WTC11 (cell line): ENCODE results near the gene MICAL3. TPM values are rescaled to one million over a fixed set of nuclear protein-coding genes. Genes with fewer than 3 reads are reported as not detected.
A peak's percentile ranks its signal among the peaks of the same experiment; 100 is the strongest.

ENCODE experiments used
- ATAC-seq: fragments of 200-7000 bp; cut with Tn5 transposase; 2 replicates; pipeline ENCODE4 v1.10.0; 2021; ENCODE audit warnings: mild to moderate bottlenecking, moderate library complexity
- CTCF ChIA-PET: fragments of 300-600 bp; sonication (Branson Sonifier 250); formaldehyde crosslinking; loops from one replicate; lab custom pipeline; 2021; ENCODE audit warnings: antibody characterized with exemption; lab: Charles Lee
- POLR2A ChIA-PET: fragments of 350-600 bp; sonication (Branson Sonifier 250); formaldehyde crosslinking; loops from one replicate; lab custom pipeline; 2021; ENCODE audit warnings: antibody characterized with exemption; lab: Charles Lee
- DNase-seq: peaks from one replicate; pipeline ENCODE4 v3.0.0; 2021; ENCODE audit warnings: low spot score
- H3K27ac Mint-ChIP-seq: 2 replicates; pipeline ENCODE4 v1.8.0; 2021; ENCODE audit warnings: mixed read lengths
- H3K27me3 Mint-ChIP-seq: 2 replicates; pipeline ENCODE4 v1.8.0; 2021; ENCODE audit warnings: low read depth, mild to moderate bottlenecking, moderate library complexity, mixed read lengths
- H3K36me3 Mint-ChIP-seq: 2 replicates; pipeline ENCODE4 v1.8.0; 2021; ENCODE audit warnings: mixed read lengths
- H3K4me1 Mint-ChIP-seq: 2 replicates; pipeline ENCODE4 v1.8.0; 2022; ENCODE audit warnings: mixed read lengths
- H3K4me3 Mint-ChIP-seq: 2 replicates; pipeline ENCODE4 v1.8.0; 2021; ENCODE audit warnings: mild to moderate bottlenecking, moderate library complexity, mixed read lengths
- H3K9me3 Mint-ChIP-seq: 2 replicates; pipeline ENCODE4 v1.8.0; 2021; ENCODE audit warnings: mixed read lengths
- ATF1 ChIP-seq: sonication (generic); formaldehyde crosslinking; IDR thresholded peaks from 2 replicates; pipeline ENCODE4 v1.8.1; 2023; ENCODE audit warnings: mild to moderate bottlenecking, moderate library complexity, missing genetic modification reagents
- FOXK1 ChIP-seq: sonication (generic); formaldehyde crosslinking; IDR thresholded peaks from 2 replicates; pipeline ENCODE4 v1.8.0; 2022; ENCODE audit warnings: mild to moderate bottlenecking, moderate library complexity, missing genetic modification reagents
- GABPB1 ChIP-seq: sonication (generic); formaldehyde crosslinking; IDR thresholded peaks from 2 replicates; pipeline ENCODE4 v1.8.1; 2023; ENCODE audit warnings: mild to moderate bottlenecking, missing genetic modification reagents
- GRHL2 ChIP-seq: fragments of 250-450 bp; sonication (Bioruptor Pico); IDR thresholded peaks from 2 replicates; pipeline ENCODE4 v1.8.0; 2022; ENCODE audit warnings: mild to moderate bottlenecking, moderate library complexity; ENCODE audit not compliant: insufficient replicate concordance, severe bottlenecking
- NFYB ChIP-seq: sonication (generic); formaldehyde crosslinking; conservative IDR thresholded peaks from 2 replicates; pipeline ENCODE4 v1.8.0; 2022; ENCODE audit warnings: low read depth, missing genetic modification reagents
- RELA ChIP-seq: sonication (generic); formaldehyde crosslinking; IDR thresholded peaks from 2 replicates; pipeline ENCODE4 v1.8.1; 2022; ENCODE audit warnings: missing genetic modification reagents, mild to moderate bottlenecking, borderline replicate concordance
- TP53 ChIP-seq: sonication (generic); formaldehyde crosslinking; IDR thresholded peaks from 2 replicates; pipeline ENCODE4 v1.8.1; 2023; ENCODE audit warnings: mild to moderate bottlenecking, missing genetic modification reagents
- ZNF232 ChIP-seq: sonication (generic); formaldehyde crosslinking; IDR thresholded peaks from 2 replicates; pipeline ENCODE4 v1.8.0; 2022; ENCODE audit warnings: mild to moderate bottlenecking, missing genetic modification reagents
- total RNA-seq: library from RNA; stranded (reverse); gene quantifications from 3 replicates; pipeline ENCODE4 v1.2.3, GENCODE V29; 2021
- TF ChIP-seq, protein P1 (sequence below): sonication (generic); formaldehyde crosslinking; IDR thresholded peaks from 2 replicates; pipeline ENCODE4 v1.8.0; 2022; ENCODE audit warnings: mild to moderate bottlenecking, missing genetic modification reagents
- TF ChIP-seq, protein P2 (sequence below): fragments of 250-450 bp; sonication (Bioruptor Pico); IDR thresholded peaks from 2 replicates; pipeline ENCODE4 v1.9.0; 2021; ENCODE audit warnings: mild to moderate bottlenecking
- TF ChIP-seq, protein P3 (sequence below): sonication (generic); formaldehyde crosslinking; IDR thresholded peaks from 2 replicates; pipeline ENCODE4 v1.8.1; 2023; ENCODE audit warnings: mild to moderate bottlenecking, moderate library complexity, missing genetic modification reagents
- TF ChIP-seq, protein P4 (sequence below): fragments of 250-450 bp; sonication (Bioruptor Pico); IDR thresholded peaks from 2 replicates; pipeline ENCODE4 v2.1.2; 2022; ENCODE audit warnings: mild to moderate bottlenecking, moderate library complexity
- TF ChIP-seq, protein P5 (sequence below): sonication (generic); formaldehyde crosslinking; IDR thresholded peaks from 2 replicates; pipeline ENCODE4 v1.8.0; 2023; ENCODE audit warnings: mild to moderate bottlenecking, missing genetic modification reagents
- TF ChIP-seq, protein P6 (sequence below): sonication (generic); formaldehyde crosslinking; IDR thresholded peaks from 2 replicates; pipeline ENCODE4 v1.8.1; 2023; ENCODE audit warnings: mild to moderate bottlenecking, missing genetic modification reagents, borderline replicate concordance
- TF ChIP-seq, protein P7 (sequence below): fragments of 250-450 bp; sonication (Bioruptor Pico); conservative IDR thresholded peaks from 2 replicates; pipeline ENCODE4 v1.9.0; 2021; ENCODE audit warnings: mild to moderate bottlenecking
- TF ChIP-seq, protein P8 (sequence below): sonication (generic); formaldehyde crosslinking; IDR thresholded peaks from 2 replicates; pipeline ENCODE4 v1.8.0; 2022; ENCODE audit warnings: mild to moderate bottlenecking, missing genetic modification reagents
- TF ChIP-seq, protein P9 (sequence below): fragments of 250-450 bp; sonication (Bioruptor Pico); IDR thresholded peaks from 2 replicates; pipeline ENCODE4 v1.8.0; 2021; ENCODE audit warnings: mild to moderate bottlenecking

Gene MICAL3
- total RNA-seq, 1 experiment from 2014 or later = 41.2 TPM

DNA sequence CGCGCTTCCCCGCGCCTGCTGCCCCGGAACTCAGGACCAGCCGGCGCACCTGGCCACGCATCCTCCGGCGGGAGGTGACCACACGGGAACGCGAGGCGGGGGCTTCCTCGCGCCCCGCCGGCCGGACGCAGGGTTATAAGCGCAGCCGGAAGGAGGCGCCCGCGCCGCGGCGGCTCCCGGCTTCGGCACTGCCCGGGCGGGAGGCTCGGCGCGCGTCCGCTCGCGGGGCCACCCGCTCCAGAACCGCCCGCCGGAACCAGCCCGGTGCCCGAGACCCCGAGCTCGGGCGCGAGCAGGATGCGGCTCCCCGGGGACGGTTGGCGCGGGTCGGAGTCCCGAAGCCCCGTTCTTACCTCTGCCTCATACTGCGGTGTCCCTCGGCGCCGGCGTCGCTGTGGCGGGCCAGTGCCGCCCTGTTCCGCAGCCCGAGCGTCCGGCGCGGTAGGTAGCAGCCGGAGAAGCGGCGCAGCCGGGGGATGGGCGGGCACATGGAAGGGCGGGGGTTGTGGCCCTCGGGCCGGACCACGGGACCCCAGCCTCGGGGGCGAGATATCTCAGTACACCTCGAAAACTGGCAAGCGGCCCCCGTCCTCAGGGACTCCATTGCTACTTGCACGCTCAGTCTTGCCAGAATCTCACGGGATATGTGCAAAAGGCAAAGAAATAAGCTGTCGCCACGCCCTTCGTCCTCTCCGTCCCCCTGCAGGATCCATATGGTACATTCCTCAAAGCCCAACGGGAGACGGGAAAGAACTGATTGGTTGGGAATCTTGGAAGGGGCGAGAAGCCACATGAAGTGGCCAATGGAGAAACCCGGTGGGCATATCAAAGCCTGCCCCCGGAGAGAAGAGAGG is 23.1 kb downstream of the MICAL3 start:
- ChIA-PET CTCF (interaction anchor here (1.4 to 3.6 kb wide), 4 partner anchors 13 to 97 kb away, joined by 4 to 13 read pairs (median 6); partner anchors contain the start of gene MICAL3), POLR2A (interaction anchor here (1.1 kb wide), 1 partner anchor 22 kb away, joined by 3 read pairs; no protein-coding TSS in a partner anchor)
- Mint-ChIP-seq H3K9me3 (no peaks in the 10 kb centered on the region), H3K27ac (peak overlapping the region; percentile 99), H3K4me3 (peak overlapping the region; percentile 78), H3K36me3 (no peaks in the 10 kb centered on the region), H3K27me3 (peaks cover 4% of the 10 kb centered on the region), H3K4me1 (peaks cover 10% of the 10 kb centered on the region)
- DNase-seq = peak; percentile 86
- peak; percentile 87 for ATAC-seq
- TF ChIP-seq, protein P1, sequence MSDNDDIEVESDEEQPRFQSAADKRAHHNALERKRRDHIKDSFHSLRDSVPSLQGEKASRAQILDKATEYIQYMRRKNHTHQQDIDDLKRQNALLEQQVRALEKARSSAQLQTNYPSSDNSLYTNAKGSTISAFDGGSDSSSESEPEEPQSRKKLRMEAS = peak; percentile 73
- TF ChIP-seq, protein P2, sequence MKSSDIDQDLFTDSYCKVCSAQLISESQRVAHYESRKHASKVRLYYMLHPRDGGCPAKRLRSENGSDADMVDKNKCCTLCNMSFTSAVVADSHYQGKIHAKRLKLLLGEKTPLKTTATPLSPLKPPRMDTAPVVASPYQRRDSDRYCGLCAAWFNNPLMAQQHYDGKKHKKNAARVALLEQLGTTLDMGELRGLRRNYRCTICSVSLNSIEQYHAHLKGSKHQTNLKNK (CRISPR knock-in tag) = no peak
- TF ChIP-seq GABPB1 (CRISPR knock-in tag) (peak; percentile 63), NFYB (CRISPR knock-in tag) (peak; percentile 91), RELA (CRISPR knock-in tag) (no peak), TP53 (CRISPR knock-in tag) (no peak), ZNF232 (CRISPR knock-in tag) (peak; percentile 68; the same call in 1 of the 2 replicates), ATF1 (CRISPR knock-in tag) (no peak), GRHL2 (CRISPR knock-in tag) (no peak), FOXK1 (CRISPR knock-in tag) (0 out of 2 replicates have a peak, but pooled peaks have one; percentile 29)
- TF ChIP-seq, protein P3, sequence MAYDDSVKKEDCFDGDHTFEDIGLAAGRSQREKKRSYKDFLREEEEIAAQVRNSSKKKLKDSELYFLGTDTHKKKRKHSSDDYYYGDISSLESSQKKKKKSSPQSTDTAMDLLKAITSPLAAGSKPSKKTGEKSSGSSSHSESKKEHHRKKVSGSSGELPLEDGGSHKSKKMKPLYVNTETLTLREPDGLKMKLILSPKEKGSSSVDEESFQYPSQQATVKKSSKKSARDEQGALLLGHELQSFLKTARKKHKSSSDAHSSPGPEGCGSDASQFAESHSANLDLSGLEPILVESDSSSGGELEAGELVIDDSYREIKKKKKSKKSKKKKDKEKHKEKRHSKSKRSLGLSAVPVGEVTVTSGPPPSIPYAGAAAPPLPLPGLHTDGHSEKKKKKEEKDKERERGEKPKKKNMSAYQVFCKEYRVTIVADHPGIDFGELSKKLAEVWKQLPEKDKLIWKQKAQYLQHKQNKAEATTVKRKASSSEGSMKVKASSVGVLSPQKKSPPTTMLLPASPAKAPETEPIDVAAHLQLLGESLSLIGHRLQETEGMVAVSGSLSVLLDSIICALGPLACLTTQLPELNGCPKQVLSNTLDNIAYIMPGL (CRISPR knock-in tag) = 0 out of 2 replicates have a peak, but pooled peaks have one; percentile 46
- TF ChIP-seq, protein P4, sequence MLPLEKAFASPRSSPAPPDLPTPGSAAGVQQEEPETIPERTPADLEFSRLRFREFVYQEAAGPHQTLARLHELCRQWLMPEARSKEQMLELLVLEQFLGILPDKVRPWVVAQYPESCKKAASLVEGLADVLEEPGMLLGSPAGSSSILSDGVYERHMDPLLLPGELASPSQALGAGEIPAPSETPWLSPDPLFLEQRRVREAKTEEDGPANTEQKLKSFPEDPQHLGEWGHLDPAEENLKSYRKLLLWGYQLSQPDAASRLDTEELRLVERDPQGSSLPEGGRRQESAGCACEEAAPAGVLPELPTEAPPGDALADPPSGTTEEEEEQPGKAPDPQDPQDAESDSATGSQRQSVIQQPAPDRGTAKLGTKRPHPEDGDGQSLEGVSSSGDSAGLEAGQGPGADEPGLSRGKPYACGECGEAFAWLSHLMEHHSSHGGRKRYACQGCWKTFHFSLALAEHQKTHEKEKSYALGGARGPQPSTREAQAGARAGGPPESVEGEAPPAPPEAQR = no peak
- TF ChIP-seq, protein P5, sequence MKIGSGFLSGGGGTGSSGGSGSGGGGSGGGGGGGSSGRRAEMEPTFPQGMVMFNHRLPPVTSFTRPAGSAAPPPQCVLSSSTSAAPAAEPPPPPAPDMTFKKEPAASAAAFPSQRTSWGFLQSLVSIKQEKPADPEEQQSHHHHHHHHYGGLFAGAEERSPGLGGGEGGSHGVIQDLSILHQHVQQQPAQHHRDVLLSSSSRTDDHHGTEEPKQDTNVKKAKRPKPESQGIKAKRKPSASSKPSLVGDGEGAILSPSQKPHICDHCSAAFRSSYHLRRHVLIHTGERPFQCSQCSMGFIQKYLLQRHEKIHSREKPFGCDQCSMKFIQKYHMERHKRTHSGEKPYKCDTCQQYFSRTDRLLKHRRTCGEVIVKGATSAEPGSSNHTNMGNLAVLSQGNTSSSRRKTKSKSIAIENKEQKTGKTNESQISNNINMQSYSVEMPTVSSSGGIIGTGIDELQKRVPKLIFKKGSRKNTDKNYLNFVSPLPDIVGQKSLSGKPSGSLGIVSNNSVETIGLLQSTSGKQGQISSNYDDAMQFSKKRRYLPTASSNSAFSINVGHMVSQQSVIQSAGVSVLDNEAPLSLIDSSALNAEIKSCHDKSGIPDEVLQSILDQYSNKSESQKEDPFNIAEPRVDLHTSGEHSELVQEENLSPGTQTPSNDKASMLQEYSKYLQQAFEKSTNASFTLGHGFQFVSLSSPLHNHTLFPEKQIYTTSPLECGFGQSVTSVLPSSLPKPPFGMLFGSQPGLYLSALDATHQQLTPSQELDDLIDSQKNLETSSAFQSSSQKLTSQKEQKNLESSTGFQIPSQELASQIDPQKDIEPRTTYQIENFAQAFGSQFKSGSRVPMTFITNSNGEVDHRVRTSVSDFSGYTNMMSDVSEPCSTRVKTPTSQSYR = peak; percentile 64; the same call in 1 of the 2 replicates
- TF ChIP-seq, protein P6, sequence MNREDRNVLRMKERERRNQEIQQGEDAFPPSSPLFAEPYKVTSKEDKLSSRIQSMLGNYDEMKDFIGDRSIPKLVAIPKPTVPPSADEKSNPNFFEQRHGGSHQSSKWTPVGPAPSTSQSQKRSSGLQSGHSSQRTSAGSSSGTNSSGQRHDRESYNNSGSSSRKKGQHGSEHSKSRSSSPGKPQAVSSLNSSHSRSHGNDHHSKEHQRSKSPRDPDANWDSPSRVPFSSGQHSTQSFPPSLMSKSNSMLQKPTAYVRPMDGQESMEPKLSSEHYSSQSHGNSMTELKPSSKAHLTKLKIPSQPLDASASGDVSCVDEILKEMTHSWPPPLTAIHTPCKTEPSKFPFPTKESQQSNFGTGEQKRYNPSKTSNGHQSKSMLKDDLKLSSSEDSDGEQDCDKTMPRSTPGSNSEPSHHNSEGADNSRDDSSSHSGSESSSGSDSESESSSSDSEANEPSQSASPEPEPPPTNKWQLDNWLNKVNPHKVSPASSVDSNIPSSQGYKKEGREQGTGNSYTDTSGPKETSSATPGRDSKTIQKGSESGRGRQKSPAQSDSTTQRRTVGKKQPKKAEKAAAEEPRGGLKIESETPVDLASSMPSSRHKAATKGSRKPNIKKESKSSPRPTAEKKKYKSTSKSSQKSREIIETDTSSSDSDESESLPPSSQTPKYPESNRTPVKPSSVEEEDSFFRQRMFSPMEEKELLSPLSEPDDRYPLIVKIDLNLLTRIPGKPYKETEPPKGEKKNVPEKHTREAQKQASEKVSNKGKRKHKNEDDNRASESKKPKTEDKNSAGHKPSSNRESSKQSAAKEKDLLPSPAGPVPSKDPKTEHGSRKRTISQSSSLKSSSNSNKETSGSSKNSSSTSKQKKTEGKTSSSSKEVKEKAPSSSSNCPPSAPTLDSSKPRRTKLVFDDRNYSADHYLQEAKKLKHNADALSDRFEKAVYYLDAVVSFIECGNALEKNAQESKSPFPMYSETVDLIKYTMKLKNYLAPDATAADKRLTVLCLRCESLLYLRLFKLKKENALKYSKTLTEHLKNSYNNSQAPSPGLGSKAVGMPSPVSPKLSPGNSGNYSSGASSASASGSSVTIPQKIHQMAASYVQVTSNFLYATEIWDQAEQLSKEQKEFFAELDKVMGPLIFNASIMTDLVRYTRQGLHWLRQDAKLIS = no peak
- TF ChIP-seq, protein P7, sequence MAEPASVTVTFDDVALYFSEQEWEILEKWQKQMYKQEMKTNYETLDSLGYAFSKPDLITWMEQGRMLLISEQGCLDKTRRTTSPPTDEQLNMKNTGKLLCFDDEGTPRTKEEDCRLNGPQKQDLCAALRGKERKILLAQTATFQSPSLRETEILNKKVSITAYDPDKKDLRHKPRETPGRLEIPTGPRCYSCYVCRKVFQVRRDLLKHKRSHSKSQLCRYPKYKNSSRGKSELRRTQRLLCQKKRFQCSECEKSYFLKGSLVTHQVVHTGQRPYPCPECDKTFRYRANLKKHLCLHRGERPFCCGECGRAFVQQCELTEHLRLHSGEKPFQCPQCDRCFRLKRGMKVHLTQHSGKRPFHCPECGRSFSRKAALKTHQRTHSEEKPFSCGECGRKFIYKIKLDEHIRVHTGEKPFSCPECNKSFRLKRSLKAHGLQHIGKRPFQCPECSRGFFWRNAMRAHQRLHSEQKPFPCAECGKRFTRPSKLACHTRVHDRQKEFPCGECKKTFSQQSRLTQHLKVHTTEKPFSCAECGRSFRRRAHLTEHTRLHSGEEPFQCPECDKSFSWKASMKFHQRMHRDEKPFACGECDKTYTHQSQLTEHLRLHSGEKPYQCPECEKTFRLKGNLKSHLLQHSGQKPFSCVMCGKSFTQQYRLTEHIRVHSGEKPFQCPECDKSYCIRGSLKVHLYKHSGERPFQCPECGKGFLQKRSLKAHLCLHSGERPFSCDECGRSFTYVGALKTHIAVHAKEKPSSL (CRISPR knock-in tag) = no peak
- TF ChIP-seq, protein P8, sequence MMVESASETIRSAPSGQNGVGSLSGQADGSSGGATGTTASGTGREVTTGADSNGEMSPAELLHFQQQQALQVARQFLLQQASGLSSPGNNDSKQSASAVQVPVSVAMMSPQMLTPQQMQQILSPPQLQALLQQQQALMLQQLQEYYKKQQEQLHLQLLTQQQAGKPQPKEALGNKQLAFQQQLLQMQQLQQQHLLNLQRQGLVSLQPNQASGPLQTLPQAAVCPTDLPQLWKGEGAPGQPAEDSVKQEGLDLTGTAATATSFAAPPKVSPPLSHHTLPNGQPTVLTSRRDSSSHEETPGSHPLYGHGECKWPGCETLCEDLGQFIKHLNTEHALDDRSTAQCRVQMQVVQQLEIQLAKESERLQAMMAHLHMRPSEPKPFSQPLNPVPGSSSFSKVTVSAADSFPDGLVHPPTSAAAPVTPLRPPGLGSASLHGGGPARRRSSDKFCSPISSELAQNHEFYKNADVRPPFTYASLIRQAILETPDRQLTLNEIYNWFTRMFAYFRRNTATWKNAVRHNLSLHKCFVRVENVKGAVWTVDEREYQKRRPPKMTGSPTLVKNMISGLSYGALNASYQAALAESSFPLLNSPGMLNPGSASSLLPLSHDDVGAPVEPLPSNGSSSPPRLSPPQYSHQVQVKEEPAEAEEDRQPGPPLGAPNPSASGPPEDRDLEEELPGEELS (CRISPR knock-in tag) = 0 out of 2 replicates have a peak, but pooled peaks have one; percentile 18
- TF ChIP-seq, protein P9, sequence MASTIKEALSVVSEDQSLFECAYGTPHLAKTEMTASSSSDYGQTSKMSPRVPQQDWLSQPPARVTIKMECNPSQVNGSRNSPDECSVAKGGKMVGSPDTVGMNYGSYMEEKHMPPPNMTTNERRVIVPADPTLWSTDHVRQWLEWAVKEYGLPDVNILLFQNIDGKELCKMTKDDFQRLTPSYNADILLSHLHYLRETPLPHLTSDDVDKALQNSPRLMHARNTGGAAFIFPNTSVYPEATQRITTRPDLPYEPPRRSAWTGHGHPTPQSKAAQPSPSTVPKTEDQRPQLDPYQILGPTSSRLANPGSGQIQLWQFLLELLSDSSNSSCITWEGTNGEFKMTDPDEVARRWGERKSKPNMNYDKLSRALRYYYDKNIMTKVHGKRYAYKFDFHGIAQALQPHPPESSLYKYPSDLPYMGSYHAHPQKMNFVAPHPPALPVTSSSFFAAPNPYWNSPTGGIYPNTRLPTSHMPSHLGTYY (CRISPR knock-in tag) = no peak
